HG03159 (cell line): ENCODE results near the gene DCLK2.

Experiments
- ATAC-seq: cut with Tn5 transposase; IDR thresholded peaks from one replicate; pipeline ENCODE4 v1.9.1; 2021; ENCODE audit warnings: mild to moderate bottlenecking, moderate library complexity; ENCODE audit not compliant: unreplicated experiment

The DCLK2 gene

GRCh38 chr4:150234246-150234645 lies 156.0 kb downstream of the DCLK2 start:
- ATAC-seq, result no peak

DNA sequence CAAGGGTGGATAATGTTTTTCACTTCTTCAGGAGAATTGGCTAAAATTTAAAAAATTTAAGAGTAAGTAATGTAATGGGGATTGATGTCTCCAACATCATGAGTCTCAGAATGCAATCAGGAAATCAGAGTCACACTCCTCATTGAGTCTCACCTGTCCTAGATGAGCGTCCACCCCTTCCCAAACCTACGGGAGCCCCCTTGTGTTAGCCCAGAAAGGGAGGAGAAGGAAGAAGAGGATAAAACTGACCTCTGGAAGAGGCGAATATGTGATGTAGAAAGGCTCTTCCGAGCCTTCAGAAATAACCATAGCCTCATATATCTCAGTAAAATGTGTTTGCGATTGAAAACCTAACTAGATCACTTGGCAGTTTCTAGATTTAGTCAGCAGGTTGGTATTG lies 157.1 kb downstream of the DCLK2 start:
- no peak for ATAC-seq

DNA sequence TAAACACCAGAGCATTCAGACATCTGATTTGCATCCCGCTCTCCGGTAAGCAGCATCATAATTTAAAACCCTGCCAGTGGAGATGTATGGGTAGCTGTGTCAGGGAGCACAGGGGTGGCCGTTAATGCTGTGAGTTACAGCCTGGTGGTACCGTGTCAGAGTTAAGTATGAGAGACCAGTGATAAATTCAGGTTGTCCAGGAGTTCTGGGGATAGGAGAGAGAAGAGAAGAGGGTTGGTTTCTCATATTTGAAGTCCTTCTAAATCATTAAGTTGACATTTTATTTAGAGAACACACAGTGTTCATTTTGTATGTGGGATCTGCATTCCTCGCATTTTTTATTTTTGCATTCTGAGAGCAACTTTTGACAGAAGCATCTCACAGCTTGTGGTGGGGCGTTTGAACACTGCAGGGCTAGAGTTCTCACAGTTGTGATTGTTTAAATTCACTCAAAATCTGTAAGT lies 157.6 kb downstream of the DCLK2 start:
- no peak for ATAC-seq

- no peak for ATAC-seq
These were observed 158.4 kb downstream of the DCLK2 start for GRCh38 chr4:150236626-150237025.

DNA sequence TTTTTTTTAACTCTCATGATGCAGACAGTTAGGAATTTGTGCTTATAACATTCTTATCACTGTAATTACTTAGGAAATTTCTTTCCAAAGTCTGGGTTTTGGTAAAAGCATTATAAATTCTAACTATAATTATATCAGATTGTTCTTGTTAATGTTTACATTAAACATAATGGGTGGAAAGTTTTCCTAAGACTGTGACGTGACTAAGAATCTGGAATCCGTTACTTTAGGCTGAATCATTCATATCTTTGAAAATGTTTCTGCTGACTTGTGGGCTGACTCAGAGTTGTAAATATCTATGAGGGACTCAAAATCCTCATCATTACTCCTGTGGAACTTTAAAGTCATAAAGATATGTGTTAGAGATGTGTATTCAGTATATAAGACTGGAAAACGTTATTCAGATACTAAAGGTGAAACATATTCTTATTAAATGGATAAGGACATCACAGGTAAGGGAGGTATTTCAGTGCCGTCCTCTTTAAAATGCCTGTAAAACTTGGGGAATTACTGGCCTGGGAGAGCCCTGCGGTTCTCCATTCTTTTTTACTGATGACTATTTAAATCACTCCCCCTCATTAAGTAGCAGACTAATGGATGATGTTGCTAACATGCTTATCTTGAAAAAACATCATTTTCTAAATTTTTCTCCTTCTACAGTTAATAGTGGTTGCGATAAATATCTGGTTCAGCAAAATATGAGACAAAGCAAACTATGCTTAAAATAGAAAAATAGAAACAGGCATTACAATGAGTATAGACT lies 159.0 kb downstream of the DCLK2 start:
- no peak for ATAC-seq

GRCh38 chr4:150238591-150238990 lies 160.3 kb downstream of the DCLK2 start:
- ATAC-seq, result no peak

DNA sequence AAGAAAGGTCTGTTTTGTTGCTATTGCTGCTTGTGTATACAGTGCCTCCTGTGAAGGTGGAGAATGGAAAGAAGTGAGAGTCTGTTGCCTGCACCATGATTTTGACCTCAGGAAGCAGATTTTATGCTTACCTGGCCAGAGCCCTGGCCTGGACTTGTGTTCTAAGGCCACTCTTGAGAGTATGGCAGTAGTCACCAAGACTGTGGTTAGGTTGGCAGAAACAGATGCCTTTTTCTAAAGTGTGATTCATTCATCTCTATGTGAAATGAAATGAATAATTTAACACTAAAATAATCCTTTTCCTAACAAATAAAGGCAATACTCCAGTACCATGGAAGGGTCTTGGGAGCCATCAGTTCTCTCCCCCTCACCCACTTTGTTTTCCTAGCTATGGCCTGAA lies 161.8 kb downstream of the DCLK2 start:
- no peak for ATAC-seq

DNA sequence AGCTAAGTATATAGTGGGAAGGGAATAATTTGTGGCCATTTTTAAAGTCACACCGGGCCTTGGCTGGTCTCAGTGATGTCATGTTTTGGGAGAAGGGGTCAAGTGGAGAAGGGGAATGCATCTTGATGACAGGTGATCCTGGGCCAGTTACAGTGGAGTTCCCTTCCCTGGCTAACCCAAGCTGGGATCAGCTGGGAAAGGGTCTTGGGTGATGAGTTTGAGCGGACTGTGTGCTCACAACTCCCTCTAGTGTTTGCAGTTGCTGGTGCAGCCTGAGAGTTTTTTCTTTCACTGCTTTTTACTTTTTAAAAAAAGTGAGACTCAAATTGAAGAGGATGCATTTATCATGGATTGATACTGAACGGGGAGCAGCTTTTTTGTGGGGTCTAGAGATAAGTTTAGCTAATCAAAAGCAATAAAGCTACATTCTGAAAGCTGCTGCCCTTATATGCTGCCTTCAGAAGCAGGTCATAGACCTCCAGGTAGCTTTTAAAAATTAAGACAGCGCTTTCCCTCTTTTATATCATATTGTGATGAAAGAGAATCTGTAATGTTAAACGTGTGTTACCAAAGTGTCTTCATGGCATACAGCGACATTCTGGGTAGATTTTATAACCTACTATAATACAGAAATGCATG lies 164.7 kb downstream of the DCLK2 start:
- no peak for ATAC-seq

DNA sequence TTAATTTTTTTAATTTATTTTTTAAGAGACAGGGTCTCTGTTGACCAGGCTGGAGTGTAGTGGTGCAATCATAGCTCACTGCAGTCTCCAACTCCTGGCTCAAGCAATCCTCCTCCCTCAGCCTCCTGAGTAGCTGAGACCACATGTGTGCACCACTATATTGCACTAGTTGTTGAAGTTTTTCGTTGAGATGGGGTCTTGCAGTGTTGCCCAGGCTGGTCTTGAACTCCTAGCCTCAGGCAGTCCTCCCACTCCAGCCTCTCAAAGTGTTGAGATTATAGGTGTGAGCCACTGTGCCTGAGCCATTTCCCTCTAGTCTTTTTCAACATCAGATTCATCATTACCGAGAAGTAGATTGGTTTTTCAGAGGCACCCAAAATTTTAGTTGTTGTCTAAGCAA lies 165.7 kb downstream of the DCLK2 start:
- ATAC-seq, result no peak

- ATAC-seq, result no peak
These were observed 166.4 kb downstream of the DCLK2 start for GRCh38 chr4:150244600-150244999.

DNA sequence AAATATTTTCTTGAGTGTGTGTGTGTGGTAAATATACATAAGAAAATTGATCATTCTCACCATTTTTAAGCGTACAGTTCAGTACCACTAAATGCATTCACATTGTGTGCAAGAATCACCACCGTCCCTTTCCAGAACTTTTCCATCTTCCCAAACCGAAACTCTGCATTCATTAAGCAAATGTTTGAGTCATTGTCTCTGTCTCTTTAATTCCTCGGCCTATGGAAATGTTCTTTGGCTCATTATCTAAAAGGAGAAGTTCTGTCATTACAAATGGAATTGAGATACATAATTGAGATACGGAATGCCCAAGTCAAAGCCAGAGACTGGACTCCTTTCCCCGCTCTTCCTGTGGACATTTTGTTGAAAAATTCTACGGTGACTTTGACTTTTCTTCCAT lies 168.9 kb downstream of the DCLK2 start:
- ATAC-seq, result no peak

DNA sequence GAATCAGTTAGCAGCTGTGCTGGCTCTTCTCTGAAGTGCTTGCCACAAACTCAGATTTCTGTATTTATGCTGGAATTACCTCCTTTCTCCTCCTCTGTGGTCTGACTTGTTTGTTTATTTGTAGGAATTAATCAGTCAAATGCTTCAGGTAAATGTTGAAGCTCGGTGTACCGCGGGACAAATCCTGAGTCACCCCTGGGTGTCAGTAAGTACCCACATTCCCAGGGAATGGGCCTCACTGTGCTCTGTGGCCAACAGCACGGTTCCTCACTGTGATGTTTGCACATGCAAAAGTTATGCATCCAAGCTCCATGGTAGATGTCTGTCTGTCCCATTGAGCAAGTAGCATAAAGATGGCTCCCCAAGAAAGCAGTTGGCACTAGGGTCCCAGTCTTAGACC lies 169.9 kb downstream of the DCLK2 start:
- no peak for ATAC-seq

GRCh38 chr4:150250293-150250997 lies 172.2 kb downstream of the DCLK2 start:
- no peak for ATAC-seq

DNA sequence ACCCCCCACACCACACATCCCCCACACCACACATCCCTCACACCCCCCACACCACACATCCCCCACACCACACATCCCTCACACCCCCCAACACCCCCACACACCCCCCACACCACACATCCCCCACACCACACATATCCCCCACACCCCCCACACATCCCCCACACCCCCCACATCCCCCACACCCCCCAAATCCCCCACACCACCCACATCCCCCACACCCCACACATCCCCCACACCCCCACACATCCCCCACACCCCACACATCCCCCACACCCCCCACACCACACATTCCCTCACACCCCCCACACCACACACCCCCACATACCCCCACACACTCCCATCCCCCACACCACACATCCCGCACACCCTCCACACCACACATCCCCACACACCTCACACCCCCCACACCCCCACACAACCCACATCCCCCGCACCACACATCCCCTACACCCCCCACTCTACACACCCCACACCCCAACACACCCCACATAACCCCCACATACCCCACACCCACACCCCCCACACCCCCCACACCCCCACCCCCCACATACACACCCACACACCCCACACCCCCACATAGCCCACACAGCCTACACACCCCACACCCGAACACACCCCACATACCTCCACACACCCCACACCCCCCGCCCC lies 172.9 kb downstream of the DCLK2 start:
- ATAC-seq, result no peak

- no peak for ATAC-seq
These were observed 173.5 kb downstream of the DCLK2 start for GRCh38 chr4:150251752-150252190.

DNA sequence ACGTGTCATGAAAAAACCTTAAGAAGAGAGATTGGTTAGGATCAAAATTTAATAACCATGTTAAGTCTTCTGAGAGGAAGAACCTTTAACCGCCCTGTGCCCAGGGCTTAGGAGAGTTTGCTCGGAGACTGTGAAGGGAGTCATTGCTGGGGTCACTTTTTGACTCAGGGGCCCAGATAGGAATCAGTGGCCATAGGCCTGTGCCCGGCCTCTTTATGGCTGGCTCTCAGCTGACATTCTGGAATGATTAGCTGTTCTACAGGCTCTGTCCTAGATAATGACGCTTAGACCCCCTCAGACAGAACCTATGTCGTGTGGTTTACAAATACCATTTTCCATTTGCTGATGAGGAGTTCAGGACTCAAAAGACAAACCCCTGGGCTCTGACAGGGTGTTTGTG lies 174.1 kb downstream of the DCLK2 start:
- ATAC-seq, result no peak

DNA sequence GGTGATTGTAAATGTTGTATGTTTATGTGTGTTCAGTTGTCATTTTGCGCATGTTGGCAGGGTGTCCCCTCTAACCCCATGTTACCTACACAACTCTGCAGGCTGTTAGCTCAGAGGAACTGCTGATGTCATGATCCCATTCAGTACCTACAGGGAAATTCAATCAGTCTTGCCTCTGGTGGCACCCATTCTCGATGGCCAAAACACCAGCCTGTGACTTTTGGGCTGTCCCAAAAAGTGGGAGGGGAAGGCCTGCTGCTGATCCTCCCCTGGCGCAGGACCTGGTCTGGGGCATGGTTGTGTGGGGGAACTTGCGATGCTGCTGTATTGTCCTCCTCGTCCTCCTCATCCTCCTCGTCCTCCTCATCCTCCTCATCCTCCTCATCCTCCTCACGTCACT lies 174.5 kb downstream of the DCLK2 start:
- ATAC-seq, result no peak

DNA sequence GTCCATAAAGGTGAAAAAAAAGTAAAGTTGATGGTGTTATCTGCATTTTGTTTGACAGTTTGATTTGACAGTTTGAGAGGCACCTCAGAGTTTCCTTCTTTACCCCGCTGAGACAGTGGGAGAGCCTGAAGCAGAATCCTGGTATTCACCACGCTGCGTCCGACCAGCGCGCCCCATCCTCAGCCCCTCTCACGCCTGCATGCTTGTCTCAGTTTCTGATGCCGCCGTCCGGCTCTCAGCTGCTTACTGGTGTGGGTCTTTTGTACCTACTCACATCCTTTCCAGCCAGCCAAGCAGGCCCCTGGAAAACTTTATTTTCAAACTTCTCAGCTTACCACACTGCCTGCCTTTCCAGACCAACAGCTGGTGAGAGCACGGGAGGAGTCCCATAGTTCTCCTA lies 175.2 kb downstream of the DCLK2 start:
- ATAC-seq, result no peak

- no peak for ATAC-seq
These were observed 175.9 kb downstream of the DCLK2 start for GRCh38 chr4:150253965-150254630.

DNA sequence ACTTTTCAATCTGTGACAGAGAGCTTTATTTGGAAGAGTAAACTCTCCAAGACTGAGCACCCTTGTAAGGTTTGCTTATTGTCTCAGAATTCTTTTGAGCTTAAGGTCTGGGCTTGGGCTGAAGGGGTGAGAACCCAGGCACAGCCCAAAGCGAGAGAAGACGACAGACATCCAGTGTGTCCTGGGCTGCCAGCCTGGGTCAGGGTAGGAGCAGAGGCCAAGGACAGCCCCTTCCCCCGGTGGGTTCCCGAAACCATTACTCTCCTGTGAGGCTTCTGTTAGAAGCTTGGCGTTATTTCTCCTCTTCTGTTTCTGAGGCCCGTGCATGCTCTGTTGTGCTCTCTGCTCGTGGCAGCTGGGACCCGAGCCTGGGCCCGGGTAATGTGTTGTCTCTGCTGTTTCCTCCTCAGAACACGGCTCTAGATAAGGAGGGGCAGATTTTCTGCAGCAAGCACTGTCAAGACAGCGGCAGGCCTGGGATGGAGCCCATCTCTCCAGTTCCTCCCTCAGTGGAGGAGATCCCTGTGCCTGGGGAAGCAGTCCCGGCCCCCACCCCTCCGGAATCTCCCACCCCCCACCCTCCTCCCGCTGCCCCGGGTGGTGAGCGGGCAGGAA lies 177.5 kb downstream of the DCLK2 start:
- ATAC-seq, result no peak
